Activated CD4-positive, alpha-beta T cell treated with anti-CD3 and anti-CD28 coated beads, Interleukin-2, amount 10 ng/mL, durations not matched to agents 24 days and 14 days (primary cell): ENCODE measurements around the gene CLSTN1. TPM values are rescaled to one million over a fixed set of nuclear protein-coding genes. Genes with fewer than 3 reads are reported as not detected.

Source experiments
- DNase-seq: peaks from one replicate; pipeline ENCODE4 v3.0.0; 2022
- H3K27ac Mint-ChIP-seq: one replicate; pipeline ENCODE4 v1.8.0; 2022; ENCODE audit warnings: mild to moderate bottlenecking, mixed read lengths
- H3K27me3 Mint-ChIP-seq: one replicate; pipeline ENCODE4 v1.8.0; 2022; ENCODE audit warnings: mixed read lengths
- H3K36me3 Mint-ChIP-seq: one replicate; pipeline ENCODE4 v1.8.0; 2022; ENCODE audit warnings: low read depth, mild to moderate bottlenecking, mixed read lengths
- H3K4me1 Mint-ChIP-seq: one replicate; pipeline ENCODE4 v1.8.0; 2021; ENCODE audit warnings: mixed read lengths
- H3K4me3 Mint-ChIP-seq: one replicate; pipeline ENCODE4 v1.8.0; 2022; ENCODE audit warnings: mild to moderate bottlenecking, moderate library complexity, mixed read lengths
- H3K9me3 Mint-ChIP-seq: one replicate; pipeline ENCODE4 v1.8.0; 2021; ENCODE audit warnings: mixed read lengths
- intact Hi-C: fragments of 100-400 bp; cut with micrococcal nuclease; formaldehyde crosslinking; loops from one replicate; pipeline ENCODE4 v1.15.1; 2023
- total RNA-seq: library from RNA; stranded (reverse); gene quantifications from 2 replicates; pipeline ENCODE4 v1.2.3, GENCODE V29; 2022

The CLSTN1 gene
- total RNA-seq, 1 donor from 2014 or later = 43.8 TPM

GRCh38 chr1:9845914-9846313 lies 22.1 kb upstream of the CLSTN1 start:
- no peaks in the 10 kb centered on the region for H3K9me3 Mint-ChIP-seq
- DNase-seq = no peak
- H3K27ac Mint-ChIP-seq = no peak overlapping the region
- intact Hi-C loops = no loop called here
- peaks cover 8% of the 10 kb centered on the region for H3K27me3 Mint-ChIP-seq
- no peak overlapping the region for H3K4me3 Mint-ChIP-seq
- no peaks in the 10 kb centered on the region for H3K36me3 Mint-ChIP-seq
- peaks cover 7% of the 10 kb centered on the region for H3K4me1 Mint-ChIP-seq

DNA sequence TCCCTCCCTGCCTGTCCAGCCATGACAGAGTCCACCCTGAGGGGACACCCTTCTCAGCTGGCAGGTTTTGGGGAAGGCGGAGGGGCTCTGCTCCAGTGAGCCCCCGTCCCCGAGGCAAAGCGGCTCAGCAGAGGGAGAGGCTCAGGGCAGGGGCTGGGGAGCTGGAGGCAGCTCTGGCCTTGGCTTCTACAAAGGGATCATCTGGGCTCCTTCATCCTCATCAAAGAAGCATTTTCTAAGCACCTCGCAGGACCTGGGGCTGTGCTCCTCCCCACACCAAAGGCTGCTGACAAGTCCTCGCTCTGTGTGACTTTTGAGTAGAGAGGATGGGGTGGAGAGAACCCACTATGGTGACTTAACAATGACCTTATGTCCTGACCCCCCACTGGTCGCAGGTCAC lies 21.0 kb upstream of the CLSTN1 start:
- no peaks in the 10 kb centered on the region for H3K9me3 Mint-ChIP-seq
- no peak overlapping the region for H3K27ac Mint-ChIP-seq
- no peak overlapping the region for H3K4me3 Mint-ChIP-seq
- peaks cover under 1% of the 10 kb centered on the region for H3K4me1 Mint-ChIP-seq
- peaks cover 12% of the 10 kb centered on the region for H3K27me3 Mint-ChIP-seq
- no peaks in the 10 kb centered on the region for H3K36me3 Mint-ChIP-seq
- intact Hi-C loops = no loop called here
- DNase-seq = no peak

- H3K36me3 Mint-ChIP-seq = no peaks in the 10 kb centered on the region
- intact Hi-C loops = no loop called here
- no peak for DNase-seq
- no peaks in the 10 kb centered on the region for H3K9me3 Mint-ChIP-seq
- H3K27me3 Mint-ChIP-seq = peaks cover 14% of the 10 kb centered on the region
- no peak overlapping the region for H3K4me3 Mint-ChIP-seq
- H3K4me1 Mint-ChIP-seq = no peaks in the 10 kb centered on the region
- H3K27ac Mint-ChIP-seq = no peak overlapping the region
Observed at GRCh38 chr1:9844106-9844505, 20.3 kb upstream of the CLSTN1 start.

- Mint-ChIP-seq H3K4me1 (no peaks in the 10 kb centered on the region), H3K27ac (no peak overlapping the region), H3K9me3 (no peaks in the 10 kb centered on the region), H3K36me3 (no peaks in the 10 kb centered on the region), H3K4me3 (no peak overlapping the region), H3K27me3 (peaks cover 16% of the 10 kb centered on the region)
- DNase-seq = no peak
- intact Hi-C loops = no loop called here
Observed at GRCh38 chr1:9843576-9843945, 19.8 kb upstream of the CLSTN1 start.

DNA sequence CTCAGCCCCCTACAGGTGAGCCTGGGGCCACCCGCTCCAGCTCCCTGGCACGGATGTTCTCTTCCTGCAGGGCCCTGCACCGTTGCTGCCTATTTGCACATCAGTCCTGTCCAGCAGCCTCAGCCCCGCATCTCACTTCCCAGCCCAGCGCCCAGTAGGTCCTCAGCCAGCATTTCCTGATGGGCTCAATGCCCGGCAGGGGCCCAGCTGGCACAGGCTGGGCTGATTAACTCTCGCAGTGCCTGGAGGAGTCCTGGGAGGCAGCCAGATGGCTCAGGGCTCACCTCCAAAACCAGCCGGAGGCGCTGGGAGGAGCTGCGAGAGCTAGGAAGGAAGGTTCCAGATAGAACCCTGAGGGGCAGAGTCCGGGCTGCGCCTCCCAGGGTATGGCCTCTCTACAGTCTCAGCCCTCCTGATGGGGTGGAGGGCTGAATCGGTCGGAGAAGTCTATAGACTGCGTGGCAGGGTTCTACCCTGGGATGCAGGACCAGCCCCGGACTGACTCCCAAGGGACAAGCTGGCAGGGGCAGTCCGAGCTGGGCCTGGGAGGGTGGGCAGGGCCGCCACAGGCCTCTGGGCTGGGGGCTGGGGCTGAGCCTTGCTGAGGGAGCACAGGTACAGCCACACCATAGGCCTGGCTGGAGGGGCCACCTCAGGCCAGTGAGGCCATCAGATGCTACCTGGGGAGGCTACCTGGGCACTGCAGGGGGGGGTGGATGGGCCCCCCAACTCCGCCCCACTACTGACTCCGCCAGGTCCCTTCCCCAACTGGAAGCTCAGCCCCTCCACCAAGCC lies 19.2 kb upstream of the CLSTN1 start:
- H3K36me3 Mint-ChIP-seq = no peaks in the 10 kb centered on the region
- no peaks in the 10 kb centered on the region for H3K4me1 Mint-ChIP-seq
- no peak overlapping the region for H3K4me3 Mint-ChIP-seq
- no peak overlapping the region for H3K27ac Mint-ChIP-seq
- DNase-seq = no peak
- H3K27me3 Mint-ChIP-seq = peaks cover 16% of the 10 kb centered on the region
- H3K9me3 Mint-ChIP-seq = no peaks in the 10 kb centered on the region
- intact Hi-C loops = no loop called here

GRCh38 chr1:9842073-9842711 lies 18.4 kb upstream of the CLSTN1 start:
- Mint-ChIP-seq H3K4me3 (no peak overlapping the region), H3K9me3 (no peaks in the 10 kb centered on the region), H3K36me3 (no peaks in the 10 kb centered on the region), H3K27ac (no peak overlapping the region), H3K27me3 (peaks cover 19% of the 10 kb centered on the region), H3K4me1 (no peaks in the 10 kb centered on the region)
- DNase-seq = no peak
- intact Hi-C loops = no loop called here

DNA sequence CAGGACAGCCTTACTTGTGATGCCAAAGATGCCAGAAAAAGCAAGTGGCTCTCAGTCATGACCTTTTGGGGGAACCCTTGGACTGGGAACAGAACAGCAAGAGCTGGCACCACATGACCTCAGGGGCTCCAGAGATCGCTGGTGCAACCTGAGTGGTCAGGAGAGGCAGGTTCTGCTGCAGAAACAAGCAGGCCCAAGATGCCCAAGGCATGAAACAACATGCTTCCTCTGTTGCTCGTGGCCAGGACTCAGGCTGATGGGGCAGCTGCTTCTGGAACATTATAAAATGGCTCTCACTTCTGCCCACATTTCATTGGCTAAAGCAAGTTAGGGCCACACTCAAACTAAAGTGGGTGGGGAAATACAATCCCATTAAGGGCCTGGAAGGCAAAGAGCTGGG lies 17.7 kb upstream of the CLSTN1 start:
- intact Hi-C loops = no loop called here
- DNase-seq = no peak
- Mint-ChIP-seq H3K9me3 (no peaks in the 10 kb centered on the region), H3K4me1 (no peaks in the 10 kb centered on the region), H3K27ac (no peak overlapping the region), H3K27me3 (peaks cover 19% of the 10 kb centered on the region), H3K36me3 (no peaks in the 10 kb centered on the region), H3K4me3 (no peak overlapping the region)

GRCh38 chr1:9840176-9840575 lies 16.4 kb upstream of the CLSTN1 start:
- H3K36me3 Mint-ChIP-seq = no peaks in the 10 kb centered on the region
- H3K27me3 Mint-ChIP-seq = peaks cover 16% of the 10 kb centered on the region

DNA sequence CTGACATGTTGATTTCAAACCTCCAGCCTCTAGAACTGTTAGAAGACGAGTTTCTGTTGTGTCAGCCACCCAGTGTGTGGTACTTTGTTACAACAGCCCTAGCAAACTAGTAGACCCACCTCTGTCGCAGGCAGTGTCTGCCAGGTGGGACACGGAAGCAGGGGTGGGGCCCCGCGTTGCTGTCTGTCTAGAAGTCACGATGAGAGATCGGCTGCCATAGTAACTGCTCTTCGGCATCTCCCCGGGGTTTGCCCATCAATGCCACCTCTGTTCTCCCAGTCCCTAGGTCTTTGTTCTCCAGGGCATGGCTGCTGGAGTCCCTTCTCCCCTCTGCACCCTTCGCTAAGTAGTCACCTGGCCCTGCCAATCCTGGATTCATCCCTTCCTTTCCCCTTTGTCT lies 15.2 kb upstream of the CLSTN1 start:
- Mint-ChIP-seq H3K4me3 (no peak overlapping the region), H3K4me1 (no peaks in the 10 kb centered on the region), H3K9me3 (no peaks in the 10 kb centered on the region), H3K27me3 (peaks cover 17% of the 10 kb centered on the region), H3K27ac (no peak overlapping the region), H3K36me3 (no peaks in the 10 kb centered on the region)
- intact Hi-C loops = no loop called here
- no peak for DNase-seq

More at GRCh38 chr1:9840176-9840575, 16.4 kb upstream of the CLSTN1 start:
- no peak overlapping the region for H3K4me3 Mint-ChIP-seq
- H3K9me3 Mint-ChIP-seq = no peaks in the 10 kb centered on the region
- intact Hi-C loops = no loop called here
- H3K4me1 Mint-ChIP-seq = no peaks in the 10 kb centered on the region
- DNase-seq = no peak
- no peak overlapping the region for H3K27ac Mint-ChIP-seq

- intact Hi-C loops = no loop called here
- Mint-ChIP-seq H3K36me3 (no peaks in the 10 kb centered on the region), H3K4me3 (no peak overlapping the region), H3K9me3 (no peaks in the 10 kb centered on the region), H3K4me1 (no peaks in the 10 kb centered on the region), H3K27me3 (peaks cover 17% of the 10 kb centered on the region), H3K27ac (no peak overlapping the region)
- no peak for DNase-seq
Observed at GRCh38 chr1:9836632-9836960, 12.8 kb upstream of the CLSTN1 start.

GRCh38 chr1:9835758-9836631 lies 12.2 kb upstream of the CLSTN1 start:
- Mint-ChIP-seq H3K36me3 (no peaks in the 10 kb centered on the region), H3K9me3 (no peaks in the 10 kb centered on the region), H3K27ac (no peak overlapping the region)

GRCh38 chr1:9835404-9835757 lies 11.6 kb upstream of the CLSTN1 start:
- no peaks in the 10 kb centered on the region for H3K9me3 Mint-ChIP-seq
- intact Hi-C loops = no loop called here
- H3K36me3 Mint-ChIP-seq = no peaks in the 10 kb centered on the region
- H3K4me1 Mint-ChIP-seq = no peaks in the 10 kb centered on the region
- peaks cover 11% of the 10 kb centered on the region for H3K27me3 Mint-ChIP-seq
- no peak overlapping the region for H3K4me3 Mint-ChIP-seq
- H3K27ac Mint-ChIP-seq = no peak overlapping the region
- DNase-seq = no peak

More at GRCh38 chr1:9835758-9836631, 12.2 kb upstream of the CLSTN1 start:
- H3K4me1 Mint-ChIP-seq = no peaks in the 10 kb centered on the region
- H3K4me3 Mint-ChIP-seq = no peak overlapping the region
- intact Hi-C loops = no loop called here
- no peak for DNase-seq
- peaks cover 15% of the 10 kb centered on the region for H3K27me3 Mint-ChIP-seq

DNA sequence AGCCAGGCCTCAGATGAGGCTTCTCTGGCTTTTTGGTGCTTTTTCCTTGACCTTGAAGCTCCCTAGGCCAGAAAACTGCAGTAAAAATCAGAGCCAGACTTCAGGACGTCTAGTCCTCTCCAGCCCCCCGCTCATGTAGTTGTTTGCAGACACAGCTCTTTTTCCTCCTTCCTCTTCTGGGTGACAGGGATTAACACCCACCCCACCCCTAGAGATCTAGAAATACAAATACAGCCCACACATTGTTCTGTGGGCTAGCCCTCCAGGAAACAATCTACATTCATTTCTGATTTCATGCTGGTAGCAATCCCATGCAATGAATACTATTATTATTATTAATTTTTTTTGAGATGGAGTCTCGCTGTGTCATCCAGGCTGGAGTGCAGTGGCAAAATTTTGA lies 9.9 kb upstream of the CLSTN1 start:
- Mint-ChIP-seq H3K4me3 (no peak overlapping the region), H3K36me3 (no peaks in the 10 kb centered on the region), H3K27me3 (peaks cover 5% of the 10 kb centered on the region), H3K9me3 (no peaks in the 10 kb centered on the region), H3K4me1 (no peaks in the 10 kb centered on the region), H3K27ac (no peak overlapping the region)
- no peak for DNase-seq
- intact Hi-C loops = no loop called here

GRCh38 chr1:9827558-9828185 lies 3.9 kb upstream of the CLSTN1 start:
- peak; percentile 63 for DNase-seq
- Mint-ChIP-seq H3K4me3 (peak overlapping the region; percentile 23), H3K4me1 (peaks cover 17% of the 10 kb centered on the region), H3K36me3 (no peaks in the 10 kb centered on the region), H3K27ac (no peak overlapping the region), H3K9me3 (no peaks in the 10 kb centered on the region), H3K27me3 (peaks cover 6% of the 10 kb centered on the region)
- intact Hi-C loops = loop anchor here (10.0 kb wide), 2 partner anchors 103 to 867 kb away; no protein-coding TSS in a partner anchor
